HG03025 (cell line): ENCODE data around the gene ARHGEF2.

ENCODE experiments used
- ATAC-seq: cut with Tn5 transposase; IDR thresholded peaks from one replicate; pipeline ENCODE4 v1.9.1; 2021; ENCODE audit warnings: mild to moderate bottlenecking, moderate library complexity; ENCODE audit not compliant: unreplicated experiment, low FRiP score

ARHGEF2 gene

DNA sequence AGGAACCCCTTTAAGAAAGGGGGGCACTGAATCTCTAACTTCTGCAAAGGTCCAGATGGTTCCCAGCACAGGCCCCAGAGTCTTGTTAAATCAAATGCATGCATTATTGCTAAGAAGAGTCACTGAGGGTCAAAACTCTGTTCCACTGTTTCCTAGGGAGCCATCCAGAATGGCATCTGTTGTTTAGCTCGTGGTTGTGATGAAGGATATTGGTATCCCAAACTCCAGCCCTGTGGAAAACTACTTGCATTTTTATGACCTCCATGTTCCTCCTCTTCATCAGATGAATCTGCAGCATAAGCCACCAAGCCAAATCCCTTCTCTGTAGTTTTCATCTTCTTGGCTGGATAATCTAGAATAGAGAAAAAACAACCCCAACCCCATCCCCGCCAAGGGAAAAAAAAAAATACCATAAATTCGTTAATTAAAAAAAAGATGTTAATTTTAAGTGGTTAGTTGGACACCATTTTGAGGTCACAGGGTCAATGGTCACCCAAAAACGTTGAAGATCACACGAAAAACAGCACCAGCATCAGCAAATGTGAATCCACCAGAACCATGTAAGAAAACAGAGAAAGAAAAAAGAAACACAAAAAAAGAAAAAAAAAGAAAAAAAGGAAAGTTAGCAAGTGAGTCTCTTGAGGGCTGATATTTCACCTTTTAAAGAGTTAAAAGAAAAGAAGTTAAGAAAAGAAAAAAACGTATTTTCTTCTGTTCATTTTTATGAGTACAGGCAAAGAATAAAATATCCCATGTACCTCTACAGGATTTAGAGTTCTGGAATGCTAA lies 64.2 kb downstream of the ARHGEF2 start:
- ATAC-seq = no peak

GRCh38 chr1:155912056-155912536 lies 66.3 kb downstream of the ARHGEF2 start:
- no peak for ATAC-seq

GRCh38 chr1:155911156-155912055 lies 66.9 kb downstream of the ARHGEF2 start, which contains the start of gene RIT1:
Gene RIT1 (minus strand): TSS chr1:155911349. CDS start chr1:155910761, 588 bp downstream.
- peak; percentile 47 for ATAC-seq

- peak; percentile 35 for ATAC-seq
Measured at GRCh38 chr1:155910621-155911121, 67.7 kb downstream of the ARHGEF2 start.

- ATAC-seq = no peak
Measured at GRCh38 chr1:155909894-155910293, 68.5 kb downstream of the ARHGEF2 start.

GRCh38 chr1:155904261-155904660 lies 74.1 kb downstream of the ARHGEF2 start:
- no peak for ATAC-seq

GRCh38 chr1:155900161-155900560 lies 78.2 kb downstream of the ARHGEF2 start:
- no peak for ATAC-seq

- ATAC-seq = no peak
Measured at GRCh38 chr1:155899683-155900082, 78.7 kb downstream of the ARHGEF2 start.

- ATAC-seq = no peak
Measured at GRCh38 chr1:155898888-155899287, 79.5 kb downstream of the ARHGEF2 start.

DNA sequence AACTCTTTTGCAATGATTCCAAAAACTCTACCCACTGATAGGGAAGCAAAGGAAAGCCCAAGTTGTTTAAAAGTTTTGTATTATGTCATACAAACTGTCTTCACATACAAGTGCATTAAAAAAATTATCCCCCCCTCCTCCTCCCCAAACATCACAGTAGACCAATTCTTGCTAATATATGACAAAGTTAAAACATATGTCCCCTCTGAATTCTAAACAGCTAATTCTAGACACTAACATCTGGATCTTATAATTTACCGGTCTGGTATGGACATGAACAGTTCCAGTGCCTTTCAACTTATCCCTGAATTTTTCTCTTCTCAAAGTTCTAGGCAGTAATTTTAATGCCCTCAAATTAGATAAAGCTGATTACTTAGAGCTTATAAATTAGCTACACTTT lies 80.6 kb downstream of the ARHGEF2 start:
- ATAC-seq = no peak
